Osteoblast (primary cell): ENCODE data around the gene PPP6R1. TPM values are rescaled to one million over a fixed set of nuclear protein-coding genes. Genes with fewer than 3 reads are reported as not detected.

Experiments used
- DNase-seq: peaks from one replicate; pipeline ENCODE4 v3.0.0; 2011; ENCODE audit warnings: low spot score, mixed read lengths; ENCODE audit not compliant: insufficient read length; ENCODE audit errors: missing footprints
- H2AFZ ChIP-seq: 2 replicates; pipeline ENCODE4 v1.6.0; 2011; ENCODE audit warnings: mild to moderate bottlenecking, low read length
- H3K27ac ChIP-seq: 2 replicates; pipeline ENCODE4 v1.5.1; 2011; ENCODE audit warnings: mild to moderate bottlenecking, low read depth, low read length, moderate library complexity
- H3K27me3 ChIP-seq: 2 replicates; pipeline ENCODE4 v1.6.0; 2012; ENCODE audit warnings: mild to moderate bottlenecking, control low read depth, inconsistent platforms, low read length, moderate library complexity; ENCODE audit not compliant: insufficient read depth
- H3K36me3 ChIP-seq: 2 replicates; pipeline ENCODE4 v1.5.1; 2011; ENCODE audit warnings: mild to moderate bottlenecking, low read length, control low read depth, moderate library complexity; ENCODE audit not compliant: insufficient read depth
- H3K4me1 ChIP-seq: 2 replicates; pipeline ENCODE4 v1.5.1; 2011; ENCODE audit warnings: mild to moderate bottlenecking, low read length, control low read depth, moderate library complexity; ENCODE audit not compliant: insufficient read depth
- H3K4me2 ChIP-seq: 2 replicates; pipeline ENCODE4 v1.6.0; 2011; ENCODE audit warnings: mild to moderate bottlenecking, low read length; ENCODE audit not compliant: insufficient read depth
- H3K4me3 ChIP-seq: fragments of 200-600 bp; sonication (generic); 3 replicates; pipeline ENCODE4 v1.5.1; 2012; ENCODE audit warnings: mild to moderate bottlenecking, low read length, inconsistent platforms; ENCODE audit not compliant: insufficient read depth
- H3K79me2 ChIP-seq: 2 replicates; pipeline ENCODE4 v1.6.0; 2012; ENCODE audit warnings: mild to moderate bottlenecking, low read length, control low read depth, inconsistent platforms; ENCODE audit not compliant: insufficient read depth
- H3K9me3 ChIP-seq: 2 replicates; pipeline ENCODE4 v1.5.1; 2011; ENCODE audit warnings: low read depth, low read length, control low read depth
- H4K20me1 ChIP-seq: 2 replicates; pipeline ENCODE4 v1.6.0; 2012; ENCODE audit warnings: mild to moderate bottlenecking, low read length, control low read depth; ENCODE audit not compliant: insufficient read depth
- CTCF ChIP-seq: IDR thresholded peaks from 2 replicates; pipeline ENCODE4 v1.5.1; 2011; ENCODE audit warnings: mild to moderate bottlenecking, low read depth, low read length, moderate library complexity; ENCODE audit errors: extremely low read depth
- total RNA-seq: library from RNA; depleted of rRNA; stranded (reverse); fragments of >200 nt; gene quantifications from 2 replicates; pipeline ENCODE4 v1.2.3, GENCODE V29; 2012

Gene PPP6R1
- total RNA-seq, 1 donor = 32.6 TPM

- Histone ChIP-seq H3K4me3 (no peak overlapping the region), H3K79me2 (no peaks in the 10 kb centered on the region), H3K36me3 (peaks cover 30% of the 10 kb centered on the region), H3K27me3 (no peaks in the 10 kb centered on the region), H3K27ac (no peak overlapping the region), H3K9me3 (no peaks in the 10 kb centered on the region), H3K4me1 (peaks cover 7% of the 10 kb centered on the region), H4K20me1 (no peaks in the 10 kb centered on the region), H3K4me2 (no peak overlapping the region), H2AFZ (no peak overlapping the region)
- peak; percentile 91 for DNase-seq
- TF ChIP-seq CTCF = no peak
Measured at GRCh38 chr19:55305491-55305890, 46.7 kb upstream of the PPP6R1 start.

- TF ChIP-seq CTCF = no peak
- no peak overlapping the region for H3K4me3 ChIP-seq
Measured at GRCh38 chr19:55304980-55305379, 46.2 kb upstream of the PPP6R1 start.

GRCh38 chr19:55304279-55304978, 45.6 kb upstream of the PPP6R1 start:
- peaks cover 34% of the 10 kb centered on the region for H3K36me3 ChIP-seq
- peak; percentile 90 for DNase-seq
- H2AFZ ChIP-seq = no peak overlapping the region
- H3K4me2 ChIP-seq = no peak overlapping the region
- H3K79me2 ChIP-seq = no peaks in the 10 kb centered on the region
- H3K4me1 ChIP-seq = peaks cover 7% of the 10 kb centered on the region
- no peaks in the 10 kb centered on the region for H4K20me1 ChIP-seq
- no peak for TF ChIP-seq CTCF
- no peaks in the 10 kb centered on the region for H3K9me3 ChIP-seq
- no peak overlapping the region for H3K27ac ChIP-seq
- H3K27me3 ChIP-seq = no peaks in the 10 kb centered on the region
- no peak overlapping the region for H3K4me3 ChIP-seq

More at GRCh38 chr19:55304980-55305379, 46.2 kb upstream of the PPP6R1 start:
- Histone ChIP-seq H3K4me1 (peaks cover 7% of the 10 kb centered on the region), H3K79me2 (no peaks in the 10 kb centered on the region), H3K36me3 (peaks cover 30% of the 10 kb centered on the region), H3K4me2 (no peak overlapping the region), H3K9me3 (no peaks in the 10 kb centered on the region), H3K27me3 (no peaks in the 10 kb centered on the region), H4K20me1 (no peaks in the 10 kb centered on the region), H2AFZ (no peak overlapping the region), H3K27ac (no peak overlapping the region)
- peak; percentile 71 for DNase-seq

GRCh38 chr19:55303477-55303876, 44.7 kb upstream of the PPP6R1 start:
- no peak for TF ChIP-seq CTCF

More at GRCh38 chr19:55303477-55303876, 44.7 kb upstream of the PPP6R1 start:
- Histone ChIP-seq H3K36me3 (peaks cover 31% of the 10 kb centered on the region), H3K4me3 (no peak overlapping the region), H2AFZ (no peak overlapping the region), H3K27me3 (no peaks in the 10 kb centered on the region), H4K20me1 (no peaks in the 10 kb centered on the region), H3K79me2 (no peaks in the 10 kb centered on the region), H3K4me2 (no peak overlapping the region), H3K4me1 (peaks cover 7% of the 10 kb centered on the region), H3K27ac (no peak overlapping the region), H3K9me3 (no peaks in the 10 kb centered on the region)
- peak; percentile 49 for DNase-seq
